H1 (cell line): Measurements from ENCODE around the gene CENPP. TPM values are rescaled to one million over a fixed set of nuclear protein-coding genes. Genes with fewer than 3 reads are reported as not detected.

Experiments used
- CTCF ChIA-PET: fragments of 300-600 bp; sonication (Branson Sonifier 250); formaldehyde crosslinking; loops from one replicate; lab custom pipeline; 2021; ENCODE audit not compliant: partially characterized antibody; lab: Charles Lee
- POLR2A ChIA-PET: fragments of 300-600 bp; sonication (Branson Sonifier 250); formaldehyde crosslinking; loops from one replicate; lab custom pipeline; 2021; ENCODE audit warnings: inconsistent platforms; ENCODE audit not compliant: partially characterized antibody; lab: Charles Lee
- DNase-seq, 2 experiments: peaks; one replicate each; pipeline versions ENCODE4 v3.0.0 to v3.0.0-alpha.2; 2010 to 2022; ENCODE audit warnings: low spot score in 2 of 2, low read depth in 1 of 2, mixed read lengths in 1 of 2
- FAIRE-seq: peaks from 2 replicates; lab custom pipeline; 2011; peaks lifted over from hg19 to GRCh38; lab: Jason Lieb, UNC
- H2AFZ ChIP-seq: 2 replicates; pipeline ENCODE4 v1.8.1; 2012; ENCODE audit warnings: low read length, inconsistent platforms
- H2AK5ac ChIP-seq: 2 replicates; pipeline ENCODE4 v1.6.1; 2013; ENCODE audit warnings: low read depth, low read length
- H2BK120ac ChIP-seq: replicated peaks from 2 replicates; pipeline ENCODE3; 2013; ENCODE audit warnings: low read depth, low read length, inconsistent platforms
- H2BK12ac ChIP-seq: 2 replicates; pipeline ENCODE4 v1.6.1; 2013; ENCODE audit warnings: low read depth, low read length
- H2BK15ac ChIP-seq: 2 replicates; pipeline ENCODE4 v1.6.1; 2013; ENCODE audit warnings: low read length
- H2BK20ac ChIP-seq: 2 replicates; pipeline ENCODE4 v1.6.1; 2013; ENCODE audit warnings: low read length
- H2BK5ac ChIP-seq: 2 replicates; pipeline ENCODE4 v1.6.1; 2013; ENCODE audit warnings: low read depth, low read length
- H3K14ac ChIP-seq: 2 replicates; pipeline ENCODE4 v1.6.1; 2013; ENCODE audit warnings: inconsistent platforms; ENCODE audit not compliant: insufficient read length
- H3K18ac ChIP-seq: 2 replicates; pipeline ENCODE4 v1.6.1; 2013; ENCODE audit warnings: low read length; ENCODE audit errors: extremely low read depth
- H3K23ac ChIP-seq: 2 replicates; pipeline ENCODE4 v1.6.1; 2013; ENCODE audit warnings: inconsistent platforms; ENCODE audit not compliant: insufficient read length
- H3K23me2 ChIP-seq: 2 replicates; pipeline ENCODE4 v1.6.1; 2013; ENCODE audit warnings: low read depth, low read length
- H3K27ac ChIP-seq: 2 replicates; pipeline ENCODE4 v1.6.1; 2011; ENCODE audit warnings: low read depth, low read length, inconsistent platforms
- H3K27me3 ChIP-seq, 4 experiments: replicated peaks in 1 of 4; 1 replicate in 1 of 4; 2 replicates in 3 of 4; pipeline versions ENCODE4 v1.6.1 to v1.8.1; 2011 to 2013; ENCODE audit warnings: low read length in 3 of 4, mild to moderate bottlenecking in 3 of 4, inconsistent platforms in 2 of 4, mixed read lengths in 2 of 4, moderate library complexity in 1 of 4; ENCODE audit not compliant: control insufficient read depth in 3 of 4, insufficient read depth in 3 of 4; ENCODE audit errors: extremely low read depth in 1 of 4
- H3K36me3 ChIP-seq, 4 experiments: 2 replicates each; pipeline versions ENCODE4 v1.6.1 to v1.8.1; 2011 to 2013; ENCODE audit warnings: mild to moderate bottlenecking in 4 of 4, low read length in 3 of 4, moderate library complexity in 2 of 4, control low read depth in 1 of 4, inconsistent platforms in 1 of 4; ENCODE audit not compliant: insufficient read depth in 4 of 4, control insufficient read depth in 2 of 4
- H3K4ac ChIP-seq: replicated peaks from 2 replicates; pipeline ENCODE3; 2013; ENCODE audit warnings: low read length, low read depth, mixed read lengths, inconsistent platforms; ENCODE audit not compliant: insufficient read length
- H3K4me1 ChIP-seq, 4 experiments: replicated peaks in 1 of 4; 1 replicate in 1 of 4; 2 replicates in 3 of 4; pipeline versions ENCODE4 v1.6.1 to v1.8.1; 2011 to 2013; ENCODE audit warnings: low read length in 3 of 4, inconsistent platforms in 2 of 4, mixed read lengths in 1 of 4; ENCODE audit not compliant: insufficient read depth in 4 of 4, control insufficient read depth in 3 of 4
- H3K4me2 ChIP-seq, 2 experiments: 2 replicates each; pipeline versions ENCODE4 v1.6.1 to v1.8.1; 2011 to 2013; ENCODE audit warnings: low read depth in 2 of 2, low read length in 2 of 2, control low read depth in 1 of 2, inconsistent platforms in 1 of 2, mild to moderate bottlenecking in 1 of 2; ENCODE audit not compliant: insufficient read depth in 1 of 2
- H3K4me3 ChIP-seq, 4 experiments: fragments of 200-600, 300-600 bp in 1 of 4; sonication (generic), shearing (Covaris generic), sonication (Bioruptor Twin) in 1 of 4; 2 replicates each; pipeline versions ENCODE4 v1.5.1 to v1.8.1; 2011 to 2016; ENCODE audit warnings: low read length in 4 of 4, low read depth in 3 of 4, control low read depth in 2 of 4, inconsistent platforms in 2 of 4, mild to moderate bottlenecking in 2 of 4, mixed read lengths in 1 of 4, moderate library complexity in 1 of 4; ENCODE audit not compliant: insufficient read depth in 2 of 4; ENCODE audit errors: extremely low read depth in 1 of 4
- H3K56ac ChIP-seq: replicated peaks from 2 replicates; pipeline ENCODE3; 2013; ENCODE audit warnings: low read depth, mild to moderate bottlenecking, mixed read lengths, low read length, inconsistent platforms; ENCODE audit not compliant: insufficient read length
- H3K79me1 ChIP-seq: 2 replicates; pipeline ENCODE4 v1.6.1; 2013; ENCODE audit warnings: low read depth, low read length, control low read depth
- H3K79me2 ChIP-seq, 2 experiments: 2 replicates each; pipeline versions ENCODE4 v1.6.1 to v1.8.1; 2012 to 2013; ENCODE audit warnings: low read length in 2 of 2, mild to moderate bottlenecking in 2 of 2, inconsistent platforms in 1 of 2; ENCODE audit not compliant: insufficient read depth in 2 of 2, control insufficient read depth in 1 of 2
- H3K9ac ChIP-seq, 4 experiments: replicated peaks in 1 of 4; 1 replicate in 1 of 4; 2 replicates in 3 of 4; pipeline versions ENCODE4 v1.6.1 to v1.8.1; 2011 to 2013; ENCODE audit warnings: low read depth in 3 of 4, low read length in 3 of 4, control low read depth in 2 of 4, mild to moderate bottlenecking in 2 of 4, moderate library complexity in 2 of 4, inconsistent platforms in 1 of 4; ENCODE audit errors: extremely low read depth in 1 of 4
- H3K9me3 ChIP-seq, 2 experiments: 2 replicates each; pipeline versions ENCODE4 v1.6.1 to v1.8.1; 2012 to 2013; ENCODE audit warnings: mild to moderate bottlenecking in 2 of 2, moderate library complexity in 2 of 2, control low read depth in 1 of 2, inconsistent platforms in 1 of 2, low read depth in 1 of 2, low read length in 1 of 2, mixed read lengths in 1 of 2; ENCODE audit not compliant: insufficient read depth in 2 of 2
- H4K20me1 ChIP-seq, 2 experiments: replicated peaks in 1 of 2; 2 replicates each; pipeline versions ENCODE3 to v1.8.1; 2011 to 2013; ENCODE audit warnings: inconsistent platforms in 2 of 2, low read length in 2 of 2, mild to moderate bottlenecking in 1 of 2; ENCODE audit not compliant: insufficient read depth in 2 of 2, control insufficient read depth in 1 of 2
- H4K5ac ChIP-seq: 2 replicates; pipeline ENCODE4 v1.6.1; 2013; ENCODE audit warnings: low read length, low read depth, mixed read lengths, inconsistent platforms; ENCODE audit not compliant: insufficient read length
- H4K8ac ChIP-seq: 2 replicates; pipeline ENCODE4 v1.8.0; 2013; ENCODE audit warnings: mild to moderate bottlenecking, moderate library complexity, low read length, inconsistent platforms; ENCODE audit not compliant: insufficient read depth; ENCODE audit errors: extremely low read depth
- H4K91ac ChIP-seq: replicated peaks from 2 replicates; pipeline ENCODE3; 2013; ENCODE audit warnings: low read length, mixed read lengths, inconsistent platforms; ENCODE audit not compliant: insufficient read length
- CEBPB ChIP-seq: IDR thresholded peaks from 2 replicates; pipeline ENCODE4 v1.6.1; 2012; ENCODE audit warnings: low read depth, low read length
- CHD2 ChIP-seq: IDR thresholded peaks from 2 replicates; pipeline ENCODE4 v1.6.1; 2012; ENCODE audit warnings: low read length, improper control_type of control experiment
- POLR2A ChIP-seq, 2 experiments: IDR thresholded peaks; 1 replicate in 1 of 2; 2 replicates in 1 of 2; pipeline ENCODE4 v1.6.1; 2011; ENCODE audit warnings: low read depth in 2 of 2, low read length in 2 of 2, mild to moderate bottlenecking in 2 of 2; ENCODE audit errors: control extremely low read depth in 1 of 2
- RBBP5 ChIP-seq: IDR thresholded peaks from 2 replicates; pipeline ENCODE4 v1.7.1; 2012; ENCODE audit warnings: low read depth, mild to moderate bottlenecking, inconsistent platforms, low read length, moderate library complexity, borderline replicate concordance
- WGBS, 2 experiments: shearing (Covaris generic) in 1 of 2; methylation state at CpG; one replicate each; pipeline versions ENCODE4 v1.1.6 to v1.1.7; 2013 to 2015; ENCODE audit warnings: low lambda C conversion rate in 2 of 2, mixed read lengths in 2 of 2, inconsistent platforms in 1 of 2, low coverage in 1 of 2, missing lambda C conversion rate in 1 of 2; ENCODE audit not compliant: insufficient replicate concordance in 2 of 2, insufficient coverage in 1 of 2, insufficient read length in 1 of 2; ENCODE audit errors: extremely low coverage in 1 of 2, missing lambda C conversion rate in 1 of 2; 5-methylcytosine and 5-hydroxymethylcytosine counted together
- polyA plus RNA-seq, 7 experiments: library from polyadenylated mRNA; depleted of rRNA in 3 of 7; stranded (reverse) in 5 of 7; unstranded in 2 of 7; fragments of >200 nt in 5 of 7; fragments of 200-250 nt in 2 of 7; gene quantifications; 1 replicate in 5 of 7; 2 replicates in 1 of 7; 4 replicates in 1 of 7; pipeline versions ENCODE4 v1.2.1 to v1.2.3, GENCODE V29; 2011 to 2013; ENCODE audit warnings: missing spikeins in 2 of 7, mixed read lengths in 2 of 7
- total RNA-seq: library from RNA; stranded (reverse); fragmentation: NEBNext Ultra II Directional; extraction: Animal tissue kit (Norgen Biotek cat#: 25700); gene quantifications from 2 replicates; pipeline ENCODE4 v1.2.1, GENCODE V29; 2021

CENPP gene
- total and polyA plus RNA-seq, 2 of the 8 experiments (the other 6 are each of a cell fraction or from before 2014, with no cell fraction given), result 2.7 to 10.8 TPM

DNA sequence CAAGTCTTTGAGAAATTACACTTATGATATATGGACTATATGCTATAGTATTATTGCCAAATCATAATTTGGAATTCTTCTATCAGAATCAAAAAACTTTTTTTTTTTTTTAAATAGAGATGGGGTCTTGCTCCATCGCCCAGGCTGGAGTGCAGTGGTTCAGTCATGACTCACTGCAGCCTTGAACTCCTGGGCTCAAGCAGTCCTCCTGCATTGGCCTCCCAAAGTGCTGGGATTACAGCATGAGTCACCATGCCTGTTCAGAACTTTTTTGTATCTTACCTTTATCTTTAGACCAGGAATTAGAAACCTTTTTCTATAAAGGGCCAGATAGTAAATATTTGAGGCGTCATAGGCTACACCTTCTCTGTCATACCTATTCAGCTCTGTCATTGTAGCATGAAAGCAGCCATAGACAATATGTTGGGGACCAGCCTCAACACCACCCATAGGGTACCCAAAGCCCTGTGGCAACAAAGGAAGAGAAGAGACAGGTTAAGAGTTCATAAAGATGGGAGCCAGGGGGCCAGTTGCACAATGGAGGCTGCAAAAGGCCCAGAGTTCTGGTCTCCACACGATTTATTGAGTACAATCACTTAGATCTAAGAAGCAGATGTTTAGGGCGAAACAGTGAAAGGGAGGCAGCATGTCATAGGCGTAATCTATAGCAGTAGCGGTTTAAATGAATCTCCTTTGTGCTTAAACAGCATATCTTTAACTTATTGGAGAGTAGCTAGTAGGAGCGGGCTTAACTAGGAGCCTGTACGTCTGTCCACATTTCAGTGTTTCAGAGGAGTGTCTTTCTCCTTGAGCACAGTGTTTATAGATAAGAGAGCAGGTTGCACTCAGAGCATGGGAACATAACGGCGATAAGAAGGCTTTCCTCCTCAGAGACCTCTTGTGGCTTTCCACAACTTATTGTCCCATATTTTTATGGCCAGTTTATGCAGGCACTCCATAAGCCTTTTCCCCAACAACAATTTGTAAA lies 197.5 kb downstream of the CENPP start:
- H3K27me3 ChIP-seq, result no peaks in the 10 kb centered on the region
- no peak overlapping the region for H2BK15ac ChIP-seq
- H3K79me2 ChIP-seq, result no peaks in the 10 kb centered on the region
- H3K27ac ChIP-seq, result no peak overlapping the region
- ChIA-PET CTCF (interaction anchor here (3.6 kb wide), 1 partner anchor 20 kb away, joined by 19 read pairs; no protein-coding TSS in a partner anchor), POLR2A (no interaction called here)
- no peaks in the 10 kb centered on the region for H3K9me3 ChIP-seq
- no peak overlapping the region for H3K14ac ChIP-seq
- H4K8ac ChIP-seq, result no peak overlapping the region
- H3K18ac ChIP-seq, result no peak overlapping the region
- no peak overlapping the region for H3K23ac ChIP-seq
- no peaks in the 10 kb centered on the region for H3K36me3 ChIP-seq
- H2AK5ac ChIP-seq, result no peak overlapping the region
- no peaks in the 10 kb centered on the region for H3K23me2 ChIP-seq
- DNase-seq (no peak), FAIRE-seq (no peak)
- no peak overlapping the region for H2AFZ ChIP-seq
- no peaks in the 10 kb centered on the region for H3K79me1 ChIP-seq
- no peak overlapping the region for H3K4me3 ChIP-seq
- no peak overlapping the region for H2BK5ac ChIP-seq
- H4K91ac ChIP-seq, result no peak overlapping the region
- H2BK12ac ChIP-seq, result no peak overlapping the region
- no peak overlapping the region for H2BK120ac ChIP-seq
- no peak overlapping the region for H3K4ac ChIP-seq
- H3K4me1 ChIP-seq, result no peaks in the 10 kb centered on the region
- no peak overlapping the region for H3K9ac ChIP-seq
- no peak overlapping the region for H3K4me2 ChIP-seq
- H4K5ac ChIP-seq, result no peak overlapping the region
- H4K20me1 ChIP-seq, result no peaks in the 10 kb centered on the region
- no peak overlapping the region for H2BK20ac ChIP-seq
- H3K56ac ChIP-seq, result no peak overlapping the region
- WGBS, 2 experiments, result 87% methylated on average over 10 of the region's 10 CpGs; no CpG with 5 or more reads in 1 of the 2 experiments
- TF ChIP-seq POLR2A (IDR thresholded peaks at IDR 0.05; ENCODE audit: control extremely low read depth in 1 of 2, low read depth in 2 of 2, low read length in 2 of 2), result no peak
- no peak for TF ChIP-seq CHD2
- no peak for TF ChIP-seq RBBP5
- TF ChIP-seq CEBPB, result no peak
